Hypothalamus (tissue), 51 donors: ENCODE measurements around the gene PANX2.

ENCODE experiments used
- DNase-seq, 51 donors: peaks; one replicate each; lab custom pipeline; 2025; lab: John Stamatoyannopoulos, UW

The PANX2 gene

DNA sequence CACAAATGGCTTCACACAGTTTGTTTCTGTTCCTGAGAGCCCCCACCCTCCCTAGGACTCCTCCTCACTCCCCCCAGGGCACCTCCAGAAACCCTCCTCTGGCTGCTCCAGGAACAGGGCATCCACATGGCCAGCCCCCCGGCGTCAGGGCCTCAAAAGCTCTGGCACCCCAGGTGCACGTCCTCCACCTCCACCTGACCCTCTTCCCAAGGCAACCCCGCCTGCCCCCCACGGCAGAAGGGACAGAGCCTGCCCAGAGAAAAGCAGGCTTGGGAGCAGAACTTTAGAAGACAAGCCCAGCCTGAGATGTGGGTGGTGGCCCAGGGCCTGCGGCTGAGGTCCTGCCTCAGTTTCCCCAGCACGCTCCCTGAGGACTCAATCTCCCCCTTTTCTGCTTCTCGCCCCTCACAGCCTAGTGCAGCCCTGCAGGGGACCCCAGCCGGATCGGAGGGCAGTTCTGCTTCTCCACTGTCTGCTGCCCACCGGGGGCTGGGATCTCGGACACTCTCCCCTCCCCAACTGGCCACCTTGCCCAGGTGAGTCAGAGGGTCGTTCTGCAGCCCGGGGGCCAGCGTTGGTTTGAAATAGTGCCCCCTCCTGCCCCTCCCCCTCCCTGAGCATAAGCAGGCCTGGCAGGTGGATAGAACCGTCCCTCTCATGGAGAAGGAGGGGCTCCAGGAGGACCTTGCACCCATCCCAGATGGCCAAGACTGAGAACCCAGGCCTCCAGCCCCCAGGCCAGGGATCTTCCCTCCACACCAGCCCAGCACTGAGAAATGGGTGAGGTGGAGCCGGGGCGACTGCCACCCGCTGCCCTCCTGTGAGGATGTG is 12.8 kb downstream of the PANX2 start:
- no peak for DNase-seq

DNA sequence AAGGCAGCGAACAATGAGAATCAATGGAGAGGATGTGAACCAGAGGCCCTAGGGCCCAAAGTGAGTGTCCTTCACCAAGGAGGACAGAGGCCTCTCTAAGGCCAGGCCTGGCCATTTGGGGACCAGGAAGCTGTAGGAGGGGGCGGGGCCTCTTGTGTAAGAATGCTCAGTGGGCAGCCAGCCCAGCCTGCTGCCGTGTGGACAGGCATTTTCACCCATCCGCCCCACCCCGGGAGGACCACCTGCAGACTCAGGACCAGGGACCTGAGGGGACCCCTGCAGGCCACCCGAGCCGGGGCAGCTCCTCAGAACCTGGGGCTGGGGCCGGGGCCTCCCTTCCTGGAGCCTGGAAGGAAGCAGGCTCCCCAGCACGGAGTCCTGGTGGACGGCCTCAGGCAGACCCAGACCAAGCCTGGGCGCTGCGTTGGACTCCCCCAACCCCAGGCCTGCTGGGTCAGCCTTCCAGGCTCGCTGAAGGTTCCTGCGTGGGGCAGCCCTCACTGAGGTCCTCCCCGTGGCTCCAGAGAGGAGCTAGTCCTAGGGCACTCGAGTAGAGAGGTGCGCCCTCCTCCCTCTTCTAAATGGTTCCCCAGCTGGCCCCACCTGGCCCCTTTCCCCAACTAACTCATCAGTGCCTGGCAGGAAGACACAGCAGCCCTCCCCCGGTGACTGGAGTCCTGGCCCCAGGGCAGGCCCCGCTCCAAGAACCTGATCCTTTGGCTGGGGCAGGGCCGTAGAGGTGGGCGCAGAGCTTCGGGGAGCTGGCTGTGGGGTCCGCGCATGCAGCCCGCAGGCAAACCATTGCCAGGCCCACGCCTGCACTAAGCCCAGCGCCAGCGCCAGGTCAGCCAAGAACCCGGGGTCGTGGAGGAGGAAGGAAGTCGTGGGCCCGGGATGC is 13.7 kb downstream of the PANX2 start:
- DNase-seq = peak in 13 of 51 donors; percentile 20 to 61 (median 41)

DNA sequence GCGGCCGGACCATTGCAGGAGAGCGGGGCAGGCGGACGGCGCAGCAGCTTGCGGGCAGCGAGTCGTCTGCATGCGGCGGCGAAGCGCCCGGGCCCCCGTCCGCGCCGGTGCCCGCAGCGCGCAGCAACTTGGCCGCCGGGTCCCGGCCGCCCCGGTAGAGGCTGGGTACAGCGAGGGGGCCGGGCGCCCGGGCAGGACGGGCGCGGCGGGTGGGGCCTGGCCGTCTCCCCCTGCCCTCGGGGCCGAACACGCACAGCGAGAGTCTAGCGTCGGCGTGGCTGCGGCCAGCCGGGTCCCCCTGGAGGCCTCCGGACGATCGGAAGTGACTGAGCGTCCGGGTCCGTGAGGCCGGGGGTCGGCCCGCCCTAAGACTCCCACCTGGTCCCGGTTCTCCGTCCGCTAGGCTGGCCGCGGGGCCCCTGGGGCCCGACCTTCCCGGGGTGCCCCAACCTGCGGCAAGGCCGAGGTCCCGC is 14.4 kb downstream of the PANX2 start:
- no peak for DNase-seq

DNA sequence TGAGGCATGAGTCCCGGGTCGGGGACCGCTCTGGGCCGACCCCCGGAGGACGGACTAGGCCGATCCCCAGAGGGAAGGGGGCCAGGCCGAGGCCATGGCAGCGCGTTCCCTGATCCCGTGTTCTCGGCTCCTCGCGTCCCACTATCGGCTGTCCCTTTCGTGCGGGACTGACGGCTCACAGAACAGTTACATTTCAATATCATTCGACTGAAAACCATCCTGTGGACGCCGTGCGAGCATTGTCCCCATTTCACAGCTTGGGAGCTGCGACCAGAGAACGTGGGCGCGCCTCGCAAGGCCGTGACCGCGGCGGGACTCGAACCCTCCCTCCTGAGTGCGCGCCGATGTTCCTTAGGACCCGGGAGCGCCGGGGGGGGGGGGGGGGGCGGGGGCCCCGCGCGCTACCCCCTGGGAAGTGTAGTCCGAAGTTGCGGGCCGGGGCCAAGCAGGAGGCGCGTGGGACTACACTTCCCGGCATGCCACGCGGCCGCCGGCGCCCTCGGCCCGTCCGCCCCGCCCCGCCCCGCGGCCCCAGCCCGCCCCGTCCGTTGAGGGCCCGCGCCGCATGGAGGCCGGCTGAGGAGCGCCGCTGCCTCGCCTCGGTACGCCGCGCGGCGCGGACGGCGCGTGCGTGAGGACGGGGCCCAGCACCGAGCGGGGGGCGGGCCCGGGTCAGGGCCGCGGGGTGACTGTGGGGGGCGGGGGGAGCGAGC is 15.0 kb downstream of the PANX2 start, which contains the start of gene TRABD:
TSS of gene TRABD (plus strand) at position 539 of the 713 bp plus-strand sequence. CDS start 7,148 bp downstream, outside the sequence.
- DNase-seq = peak; percentile 22 to 94 (median 80)

DNA sequence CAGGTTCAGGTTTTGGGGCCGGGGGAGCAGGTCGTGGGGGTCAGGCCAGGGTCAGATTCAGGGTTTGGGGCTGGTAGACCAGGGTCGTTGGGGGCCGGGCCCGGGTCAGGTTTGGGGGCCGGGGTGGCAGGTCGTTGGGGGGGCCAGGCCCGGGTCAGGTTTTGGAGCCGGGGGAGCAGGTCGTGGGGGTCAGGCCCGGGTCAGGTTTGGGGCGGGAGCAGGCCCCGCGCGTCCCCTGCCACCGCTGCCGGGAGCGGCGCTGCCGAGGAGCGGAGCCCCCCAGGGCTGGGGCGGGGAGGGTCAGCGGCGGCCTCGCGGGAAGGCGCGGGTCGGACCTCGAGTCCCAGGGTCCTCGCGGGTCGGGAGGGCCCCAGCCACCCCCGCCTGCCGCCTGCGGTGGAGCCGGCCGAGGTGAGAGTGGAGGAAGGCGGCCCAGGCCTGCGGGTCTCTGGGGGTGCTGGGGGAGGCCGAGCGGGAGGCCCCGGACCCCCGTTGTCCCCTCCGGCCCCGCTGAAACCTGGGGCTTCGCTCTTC is 15.7 kb downstream of the PANX2 start:
- DNase-seq = no peak

DNA sequence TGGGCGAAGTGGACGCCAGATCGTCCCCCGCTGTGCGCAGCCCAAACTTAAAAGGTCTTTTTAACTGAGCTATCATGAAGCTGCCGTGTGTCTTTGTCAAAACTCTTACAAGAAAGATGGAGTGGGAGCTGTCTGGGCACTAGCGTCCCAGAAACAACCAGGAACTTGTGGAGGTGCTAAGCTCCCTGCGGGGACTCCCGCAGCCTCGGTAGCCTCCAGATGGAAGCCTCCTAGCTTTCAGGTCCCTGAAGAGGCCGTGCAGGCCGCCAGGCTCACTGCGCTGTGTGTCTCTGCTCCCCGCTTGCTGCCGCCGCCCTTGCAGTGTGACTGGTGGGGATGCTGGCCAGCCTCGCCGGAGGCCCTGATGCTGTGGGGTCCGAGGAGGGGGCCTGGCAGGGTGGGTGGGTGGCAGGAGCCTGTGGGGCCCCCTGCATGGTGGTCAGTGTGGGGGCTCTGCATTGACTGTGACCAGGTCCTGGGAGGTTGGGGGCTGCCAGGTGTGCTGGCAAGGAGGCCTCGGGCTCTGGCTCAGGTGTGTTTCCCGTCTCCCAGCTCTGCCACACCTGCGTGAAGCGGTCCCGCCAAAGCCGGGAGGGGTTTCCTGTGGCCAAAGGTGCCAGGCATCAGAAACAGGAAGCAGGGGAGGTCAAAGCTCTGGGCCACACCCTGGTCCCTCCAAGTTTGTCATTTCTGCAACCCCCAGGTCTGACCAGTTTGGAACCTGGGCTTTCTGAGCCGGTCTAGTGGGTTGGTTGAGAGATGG is 16.4 kb downstream of the PANX2 start:
- DNase-seq = no peak

DNA sequence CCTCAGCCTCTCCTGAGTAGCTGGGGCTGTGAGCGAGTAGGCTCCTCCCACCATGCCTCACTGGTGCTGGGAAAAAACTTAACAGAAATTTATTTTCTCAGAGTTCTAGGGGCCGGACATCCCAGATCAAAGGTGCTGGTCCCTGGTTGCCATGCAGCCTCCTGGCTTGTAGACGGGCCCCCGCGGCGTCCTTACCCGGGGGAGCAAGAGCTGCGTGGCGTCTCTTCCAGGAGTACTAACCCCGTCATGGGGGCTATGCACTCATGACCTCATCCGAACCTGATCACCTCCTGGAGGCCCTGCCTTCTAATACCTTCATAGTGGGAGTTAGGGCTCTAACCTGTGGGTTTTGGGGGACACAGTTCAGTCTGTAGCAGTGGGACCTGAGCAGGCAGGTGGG is 17.8 kb downstream of the PANX2 start:
- DNase-seq = no peak

DNA sequence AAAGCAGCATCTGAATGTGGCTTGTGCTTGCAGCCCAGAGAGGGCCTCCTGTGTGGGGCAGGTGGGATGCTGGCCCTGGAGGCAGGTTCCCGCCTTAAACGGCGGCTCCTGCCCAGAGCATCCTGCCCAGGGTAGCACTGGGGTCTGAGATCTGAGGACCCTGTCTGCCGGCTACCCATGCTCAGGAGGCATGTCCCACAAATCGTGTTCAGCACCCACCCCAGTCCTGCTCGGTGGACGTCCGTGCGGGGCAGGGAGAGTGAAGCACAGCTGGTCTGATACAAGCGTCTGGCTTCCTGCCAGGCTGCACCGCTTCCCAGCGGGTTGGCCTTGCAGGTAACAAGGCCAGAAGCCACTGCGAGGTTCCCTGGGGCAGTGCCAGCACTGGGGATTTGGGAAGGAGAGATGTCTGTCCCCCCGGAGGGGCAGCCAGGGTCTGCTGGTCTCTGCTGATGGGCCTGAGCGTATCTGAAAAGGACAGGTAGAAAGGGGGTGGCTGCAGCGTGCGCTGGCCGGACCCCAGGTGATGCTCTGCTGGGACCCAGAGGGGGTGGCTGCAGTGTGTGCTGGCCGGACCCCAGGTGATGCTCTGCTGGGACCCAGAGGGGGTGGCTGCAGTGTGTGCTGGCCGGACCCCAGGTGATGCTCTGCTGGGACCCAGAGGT is 18.8 kb downstream of the PANX2 start:
- DNase-seq = no peak

DNA sequence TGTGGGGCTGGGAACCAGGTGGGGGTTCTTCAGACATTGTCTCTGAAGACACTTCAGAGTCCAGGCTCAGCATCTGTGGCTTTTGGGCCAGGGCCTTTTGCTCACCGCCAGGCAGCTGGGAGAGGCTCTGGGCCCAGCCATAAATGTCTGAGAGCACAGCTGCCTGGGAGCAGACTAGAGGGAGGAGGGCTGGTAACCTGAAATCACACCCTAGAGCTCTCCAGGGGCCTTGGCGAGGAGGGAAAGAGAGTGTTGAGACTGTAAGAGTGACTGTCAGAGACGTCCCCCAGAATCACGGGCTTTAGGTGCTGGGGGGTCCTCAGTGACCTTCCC is 19.3 kb downstream of the PANX2 start:
- no peak for DNase-seq

DNA sequence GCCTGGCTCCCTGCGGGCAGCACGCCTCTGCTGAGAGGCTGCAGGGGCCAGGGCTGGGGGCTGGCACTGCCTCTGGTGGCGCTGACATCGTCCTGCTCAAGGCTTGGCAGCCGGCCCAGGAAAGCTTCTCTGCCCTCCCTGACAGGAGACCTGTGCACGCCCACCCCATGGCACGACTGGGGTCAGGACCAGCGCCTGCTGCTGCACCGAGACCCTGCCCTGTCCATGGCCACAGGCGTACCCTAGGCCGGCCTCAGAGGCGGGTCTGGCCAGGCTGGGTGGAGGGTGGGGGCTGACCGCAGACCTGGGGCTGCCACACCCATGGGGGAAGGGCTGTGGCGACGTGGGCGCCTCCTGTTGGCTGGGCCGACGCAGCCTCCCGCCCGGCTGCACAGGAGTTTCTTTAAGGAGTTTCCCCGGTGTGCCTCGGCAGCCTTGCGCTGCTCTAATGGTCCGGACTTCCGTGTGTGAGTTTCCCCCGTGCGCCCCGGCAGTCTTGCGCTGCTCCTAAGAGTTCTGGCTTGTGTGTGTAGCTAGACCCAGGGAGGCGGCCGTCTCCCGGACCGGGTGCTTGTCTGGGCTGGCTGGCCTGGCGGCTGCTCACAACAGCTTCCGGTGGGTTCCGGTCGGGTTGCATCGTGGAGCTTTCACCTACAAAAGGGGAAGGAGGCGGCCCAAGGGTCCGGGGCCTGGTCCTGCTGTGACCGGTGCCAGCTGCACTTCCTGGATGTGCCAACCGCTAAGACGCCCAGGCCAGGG is 19.8 kb downstream of the PANX2 start:
- peak in 13 of 51 donors; percentile 9 to 63 (median 42) for DNase-seq

DNA sequence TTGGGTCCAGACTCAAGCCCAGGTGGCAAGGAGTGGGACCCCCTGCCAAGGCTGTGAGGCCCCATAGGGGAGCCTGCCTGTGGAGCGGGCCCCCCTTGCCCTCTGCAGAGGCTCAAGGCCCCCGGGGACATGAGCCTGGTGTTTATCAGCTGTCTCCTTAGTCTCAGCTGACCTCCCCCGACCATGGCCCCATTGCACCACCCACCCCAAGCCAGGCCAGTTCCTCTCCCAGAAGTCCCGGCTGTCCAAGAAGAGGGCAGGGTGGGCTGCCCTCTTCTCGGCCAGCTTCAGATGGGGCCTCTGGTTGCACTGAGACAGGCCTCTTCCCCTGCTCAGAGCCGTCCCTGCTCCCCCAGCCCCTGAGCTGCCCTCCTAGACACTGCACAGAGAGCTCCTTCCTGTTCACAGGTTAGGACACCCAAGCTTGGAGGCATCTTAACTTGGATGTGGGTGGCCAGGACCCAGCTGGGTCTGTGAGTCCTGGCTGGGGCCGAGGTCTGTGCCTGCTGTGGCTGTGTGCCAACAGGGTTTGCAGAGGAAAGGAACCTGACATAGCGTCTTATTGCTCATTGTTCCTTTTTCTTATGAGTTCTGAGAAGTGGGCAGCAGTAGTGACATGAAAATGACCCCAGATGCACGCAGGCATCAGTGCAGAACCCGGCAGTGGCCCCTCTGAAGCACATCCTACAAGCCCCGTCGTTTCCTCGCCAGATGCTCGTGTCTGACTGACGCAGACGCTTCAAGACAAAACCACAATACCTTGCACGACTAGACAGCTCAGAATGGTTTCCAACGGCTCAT is 20.6 kb downstream of the PANX2 start:
- DNase-seq = peak in 4 of 51 donors; percentile 16 to 38 (median 26)

DNA sequence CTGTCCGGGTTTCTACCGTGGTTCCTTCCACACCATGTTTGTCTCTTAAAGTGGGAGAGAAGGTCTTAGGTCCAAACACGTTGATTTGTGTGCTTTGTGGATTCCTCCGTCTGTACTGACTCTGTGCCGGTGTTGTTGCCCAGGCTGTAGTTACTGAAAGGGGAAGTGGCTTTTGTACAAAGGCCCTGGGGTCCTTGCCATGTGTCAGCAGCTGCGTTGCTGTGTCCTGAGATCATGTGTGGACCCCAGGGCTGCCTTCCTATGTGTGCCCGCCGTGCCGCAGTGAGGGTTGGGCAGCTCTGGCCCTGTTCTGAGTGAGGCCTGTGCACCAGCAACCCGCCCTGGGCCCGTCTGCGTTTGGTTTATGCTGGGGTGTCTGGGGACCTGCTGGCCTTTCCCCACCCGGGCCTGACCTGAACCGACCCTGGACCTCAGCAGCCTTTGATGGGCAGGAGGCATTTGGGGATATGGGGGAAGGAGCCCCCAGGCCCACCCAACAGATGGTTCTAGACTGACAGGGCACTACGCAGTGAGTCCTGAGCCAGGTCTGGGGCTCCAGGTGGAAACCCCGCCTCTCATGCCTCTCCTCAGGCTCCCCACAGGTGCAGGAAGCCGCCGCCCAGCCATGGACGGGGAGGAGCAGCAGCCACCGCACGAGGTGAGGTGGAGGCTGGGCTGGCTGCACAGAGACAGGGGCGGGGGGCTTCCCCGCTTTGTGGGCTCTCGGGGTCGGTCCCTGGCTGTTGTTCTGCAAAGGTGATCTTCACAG is 22.1 kb downstream of the PANX2 start:
- no peak for DNase-seq

DNA sequence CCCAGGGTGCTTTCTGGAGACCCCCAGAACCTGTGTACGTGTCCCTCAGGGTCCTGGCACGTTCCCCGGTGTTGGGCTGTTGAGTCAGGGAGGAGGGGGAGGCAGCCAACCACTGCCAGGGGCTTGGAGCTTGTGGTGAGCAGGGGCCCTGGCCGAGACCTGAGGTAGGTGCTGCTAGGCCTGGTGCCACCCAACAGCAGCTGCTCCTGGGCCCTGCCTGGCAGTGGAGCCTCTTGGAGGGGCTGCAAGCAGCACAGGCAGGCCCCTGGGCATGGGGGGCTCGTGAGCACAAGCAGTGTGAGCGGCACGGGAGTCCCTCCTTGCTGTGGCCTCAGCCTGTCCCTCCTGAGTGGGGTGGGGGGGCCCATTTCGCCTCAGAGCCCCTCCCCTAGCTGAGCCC is 23.1 kb downstream of the PANX2 start:
- no peak for DNase-seq

DNA sequence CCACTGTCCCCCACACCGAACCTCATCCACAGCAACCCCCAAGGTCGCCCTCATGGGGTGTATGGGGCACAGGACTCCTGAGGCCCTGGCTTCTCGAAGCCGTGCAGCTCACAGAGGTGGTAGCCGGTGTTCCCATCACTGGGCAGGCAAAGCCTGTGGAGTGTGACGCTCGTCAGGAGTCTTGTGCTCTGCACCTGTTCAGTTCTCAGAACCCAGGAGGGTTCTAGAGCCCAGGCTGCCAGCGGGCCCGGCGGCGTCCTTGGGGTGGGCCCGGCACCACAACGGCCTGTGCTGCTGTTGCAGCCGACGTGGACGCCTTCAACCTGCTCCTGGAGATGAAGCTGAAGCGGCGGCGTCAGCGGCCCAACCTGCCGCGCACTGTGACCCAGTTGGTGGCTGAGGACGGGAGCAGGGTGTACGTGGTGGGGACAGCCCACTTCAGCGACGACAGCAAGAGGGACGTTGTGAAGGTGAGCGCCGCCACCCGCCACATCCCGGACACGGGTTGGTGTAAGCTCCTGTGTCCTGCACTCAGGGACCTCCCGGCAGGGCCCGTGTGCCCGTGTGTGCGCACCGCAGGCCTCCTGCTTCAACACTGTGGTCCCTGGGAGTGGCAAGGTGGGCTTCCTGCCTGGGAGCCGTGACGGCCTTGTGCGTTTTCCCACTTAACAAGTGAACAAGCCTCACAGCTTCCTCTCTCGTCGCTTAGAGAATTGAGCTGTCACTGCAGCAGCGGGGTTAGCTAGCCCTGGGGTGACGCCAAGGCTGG is 23.7 kb downstream of the PANX2 start:
- DNase-seq = no peak

DNA sequence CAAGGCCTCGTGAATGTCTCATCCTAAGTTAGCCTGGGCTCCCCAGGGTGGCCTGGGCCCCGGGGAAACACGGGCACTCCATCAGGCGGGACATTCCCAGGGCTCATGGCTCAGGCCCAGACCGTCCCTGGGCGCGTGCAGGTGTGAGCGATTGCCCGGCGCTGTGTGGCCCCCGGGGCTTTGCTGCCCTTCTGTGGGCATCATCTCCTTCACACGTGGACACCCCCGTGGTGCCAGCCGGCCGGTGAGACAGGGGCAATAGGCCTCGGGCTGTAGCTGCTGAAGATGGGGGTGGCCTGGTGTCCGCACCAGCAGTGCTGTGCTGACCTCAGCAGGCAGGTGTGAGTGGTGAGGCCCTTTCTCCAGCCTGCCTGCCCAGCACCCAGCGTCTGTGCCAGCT is 25.7 kb downstream of the PANX2 start:
- no peak for DNase-seq
